ENCODE data around the gene NACC1. TPM values are rescaled to one million over a fixed set of nuclear protein-coding genes. Genes with fewer than 3 reads are reported as not detected.

Gene NACC1
- 63.0 to 76.4 TPM (median 74.5 TPM) in 3 replicates for total RNA-seq

DNA sequence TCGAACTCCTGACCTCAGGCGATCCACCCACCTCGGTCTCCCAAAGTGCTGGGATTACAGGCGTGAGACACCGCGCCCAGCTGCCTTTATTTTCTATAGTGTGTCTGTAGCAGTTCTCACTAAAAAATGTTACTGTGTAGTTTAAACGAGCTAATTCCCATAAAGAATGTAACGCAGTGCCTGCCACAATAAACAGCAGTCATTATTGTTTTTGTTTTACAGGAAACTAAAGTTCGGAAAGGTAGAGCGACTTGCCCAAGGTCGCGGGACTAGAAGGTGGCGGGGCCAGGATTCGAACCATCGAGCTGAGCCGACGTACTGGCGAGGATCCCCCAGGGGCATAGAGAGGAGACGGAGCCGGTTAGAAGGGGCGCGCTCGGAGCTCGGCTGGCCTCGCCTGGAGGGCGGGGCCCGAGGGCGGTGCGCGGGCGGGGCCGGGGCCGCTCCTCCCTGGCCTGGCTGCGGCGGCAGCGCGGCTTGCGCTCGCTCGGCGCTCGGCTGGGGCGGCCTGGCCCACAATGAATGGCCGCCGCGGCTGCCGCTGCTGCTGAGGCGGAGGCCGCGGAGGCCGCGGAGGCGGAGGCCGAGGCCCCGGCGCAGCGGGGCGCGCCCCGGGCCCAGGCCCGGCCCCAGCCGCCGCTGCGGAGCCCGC, at the start of gene NACC1:
Gene NACC1, plus strand, starts transcription at position 493 of the 652 bp plus-strand sequence. CDS start 16,944 bp downstream, outside the sequence.
- no peaks in the 10 kb centered on the region for H3K27me3 Mint-ChIP-seq (ENCODE audit: low read depth)
- no peaks in the 10 kb centered on the region for H3K9me3 Mint-ChIP-seq
- peak; percentile 86 to 89 for DNase-seq (ENCODE audit: low spot score in 2 of 2, unreplicated experiment in 2 of 2)
- H3K4me3 Mint-ChIP-seq = peak within 1 kb of the TSS; percentile 95
- H3K27ac Mint-ChIP-seq = peak within 1 kb of the TSS; percentile 97
- H3K36me3 Mint-ChIP-seq = peaks cover 4% of the 10 kb centered on the region
- TF ChIP-seq, protein P1, sequence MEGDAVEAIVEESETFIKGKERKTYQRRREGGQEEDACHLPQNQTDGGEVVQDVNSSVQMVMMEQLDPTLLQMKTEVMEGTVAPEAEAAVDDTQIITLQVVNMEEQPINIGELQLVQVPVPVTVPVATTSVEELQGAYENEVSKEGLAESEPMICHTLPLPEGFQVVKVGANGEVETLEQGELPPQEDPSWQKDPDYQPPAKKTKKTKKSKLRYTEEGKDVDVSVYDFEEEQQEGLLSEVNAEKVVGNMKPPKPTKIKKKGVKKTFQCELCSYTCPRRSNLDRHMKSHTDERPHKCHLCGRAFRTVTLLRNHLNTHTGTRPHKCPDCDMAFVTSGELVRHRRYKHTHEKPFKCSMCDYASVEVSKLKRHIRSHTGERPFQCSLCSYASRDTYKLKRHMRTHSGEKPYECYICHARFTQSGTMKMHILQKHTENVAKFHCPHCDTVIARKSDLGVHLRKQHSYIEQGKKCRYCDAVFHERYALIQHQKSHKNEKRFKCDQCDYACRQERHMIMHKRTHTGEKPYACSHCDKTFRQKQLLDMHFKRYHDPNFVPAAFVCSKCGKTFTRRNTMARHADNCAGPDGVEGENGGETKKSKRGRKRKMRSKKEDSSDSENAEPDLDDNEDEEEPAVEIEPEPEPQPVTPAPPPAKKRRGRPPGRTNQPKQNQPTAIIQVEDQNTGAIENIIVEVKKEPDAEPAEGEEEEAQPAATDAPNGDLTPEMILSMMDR (IDR thresholded peaks at IDR 0.05; ENCODE audit: unreplicated experiment) = no peak
- peaks cover 42% of the 10 kb centered on the region for H3K4me1 Mint-ChIP-seq

DNA sequence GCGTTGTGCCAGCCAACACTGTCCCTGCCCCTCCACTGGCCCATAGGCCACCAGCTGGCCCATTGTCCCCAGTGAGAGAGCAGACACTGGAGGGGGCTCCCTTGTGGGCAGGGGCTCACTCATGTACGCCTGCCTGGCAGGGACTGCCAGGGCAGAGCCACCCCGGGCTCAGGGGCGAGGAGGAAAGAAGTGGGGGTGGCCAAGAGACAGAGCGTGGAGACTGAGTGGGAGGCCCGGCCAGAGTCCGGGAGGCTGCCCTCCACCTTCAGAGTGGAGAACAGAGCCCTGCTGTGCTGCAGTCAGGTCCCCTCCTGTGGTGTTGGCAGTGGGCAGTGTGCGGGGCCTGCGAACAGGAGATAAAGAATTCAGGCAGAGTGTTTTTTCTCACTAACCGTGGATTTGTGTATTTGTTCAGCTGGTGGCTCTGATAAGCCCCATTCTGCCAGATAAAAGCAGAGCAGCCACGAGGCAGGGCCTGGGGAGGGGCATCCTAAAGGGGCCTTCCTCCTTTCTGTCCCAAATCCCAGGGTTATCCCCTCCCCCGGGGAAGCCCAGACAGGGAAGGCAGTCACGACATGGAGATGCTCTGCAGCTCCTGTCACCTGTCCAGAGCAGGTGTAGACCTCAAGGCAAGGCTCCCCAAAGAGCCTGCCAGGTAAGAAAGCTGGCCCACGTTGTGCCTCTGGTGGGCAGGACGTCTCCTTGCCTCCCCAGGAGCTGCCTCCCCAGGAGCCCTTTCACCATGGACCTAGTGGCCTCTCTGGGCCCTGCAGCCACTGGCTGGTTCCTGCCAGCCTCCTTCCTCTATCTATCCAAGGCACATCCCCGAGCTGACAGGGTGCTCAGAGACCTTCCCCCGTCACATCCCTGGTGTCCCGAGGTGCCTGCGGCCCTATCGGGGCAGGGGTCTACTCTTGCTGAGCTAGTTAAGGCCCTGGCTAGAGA, 48.4 kb upstream of the NACC1 start:
- no peak for DNase-seq (ENCODE audit: low spot score in 2 of 2, unreplicated experiment in 2 of 2)
- peak overlapping the region; percentile 47 for H3K27ac Mint-ChIP-seq
- H3K4me1 Mint-ChIP-seq = peaks cover 30% of the 10 kb centered on the region
- H3K27me3 Mint-ChIP-seq (ENCODE audit: low read depth) = peaks cover 67% of the 10 kb centered on the region
- H3K9me3 Mint-ChIP-seq = no peaks in the 10 kb centered on the region
- no peak overlapping the region for H3K4me3 Mint-ChIP-seq
- peaks cover 5% of the 10 kb centered on the region for H3K36me3 Mint-ChIP-seq
- TF ChIP-seq, protein P1 (IDR thresholded peaks at IDR 0.05; ENCODE audit: unreplicated experiment) = no peak

DNA sequence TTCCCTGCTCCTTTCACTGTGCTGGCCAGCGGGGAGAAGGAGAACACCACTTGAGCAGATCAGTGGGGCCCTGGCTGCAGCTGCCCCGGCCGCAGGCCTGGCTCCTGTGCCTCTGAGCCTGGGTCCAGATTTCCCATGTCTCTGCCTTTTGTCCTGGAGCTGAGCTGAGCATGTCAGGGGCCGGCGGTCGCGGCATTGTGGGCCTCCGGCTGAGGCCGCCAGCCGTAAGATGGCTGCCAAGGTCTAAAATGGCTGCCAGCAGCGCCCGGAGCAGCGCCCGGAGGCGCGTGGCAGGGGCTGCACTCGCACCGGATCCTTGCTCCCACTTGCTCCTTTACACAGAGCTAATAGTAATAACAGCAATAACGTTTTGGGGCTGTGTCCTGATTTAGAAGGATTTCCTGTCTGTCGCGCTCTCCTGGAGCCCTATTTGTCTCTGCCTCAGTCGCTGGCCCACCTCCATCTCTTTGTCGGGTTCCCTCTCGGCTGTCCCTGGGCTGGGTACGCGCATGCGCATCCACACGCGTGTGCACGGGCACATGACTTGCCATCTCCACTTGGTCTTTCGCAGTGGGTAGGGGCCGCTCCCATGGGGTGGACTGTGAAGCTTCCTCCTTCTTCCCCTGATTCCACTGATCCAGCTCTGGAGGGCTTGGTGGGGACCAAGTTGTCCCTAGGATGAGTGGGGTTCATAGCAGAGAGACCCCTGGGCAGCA, 47.5 kb upstream of the NACC1 start:
- no peak overlapping the region for H3K27ac Mint-ChIP-seq
- H3K36me3 Mint-ChIP-seq = peaks cover 10% of the 10 kb centered on the region
- peaks cover 30% of the 10 kb centered on the region for H3K4me1 Mint-ChIP-seq
- no peak for DNase-seq (ENCODE audit: low spot score in 2 of 2, unreplicated experiment in 2 of 2)
- TF ChIP-seq, protein P1 (IDR thresholded peaks at IDR 0.05; ENCODE audit: unreplicated experiment) = no peak
- no peaks in the 10 kb centered on the region for H3K9me3 Mint-ChIP-seq
- H3K27me3 Mint-ChIP-seq (ENCODE audit: low read depth) = peaks cover 64% of the 10 kb centered on the region
- no peak overlapping the region for H3K4me3 Mint-ChIP-seq

DNA sequence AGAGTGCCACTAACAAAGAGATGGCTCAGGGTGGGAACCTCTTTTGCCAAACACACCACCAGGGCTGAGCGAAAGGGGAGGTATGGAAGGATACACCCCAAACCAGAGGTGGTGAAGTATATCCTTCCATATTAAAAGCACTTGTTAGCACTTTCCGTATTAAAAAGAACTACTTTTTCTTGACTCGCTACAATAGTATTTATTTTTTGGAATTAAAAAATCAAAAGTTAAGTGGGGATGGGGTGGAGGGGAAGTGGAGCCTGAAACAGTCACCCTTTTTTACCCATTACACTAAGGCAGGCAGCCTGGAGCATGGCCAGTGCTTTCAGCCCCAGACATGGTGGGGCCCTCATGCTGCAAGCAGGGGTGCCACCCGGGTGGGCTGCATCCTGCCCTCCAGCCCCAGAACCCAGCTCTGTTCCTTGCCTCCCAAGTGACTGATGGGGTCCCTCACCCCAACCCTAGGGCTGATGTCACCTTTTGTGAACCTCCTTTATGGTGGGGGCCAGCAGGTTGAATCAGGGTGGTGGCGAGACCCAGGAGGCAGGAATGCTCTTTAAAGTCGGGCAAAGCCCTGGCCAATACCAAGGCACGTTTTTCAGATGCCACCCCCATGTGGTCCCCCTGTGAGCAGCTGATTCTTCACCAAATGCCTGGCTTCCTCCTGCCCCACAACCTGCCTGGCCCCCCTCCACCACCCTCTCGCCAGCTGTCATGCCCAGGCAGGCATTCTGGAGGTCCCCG, 46.4 kb upstream of the NACC1 start:
- DNase-seq (ENCODE audit: low spot score in 2 of 2, unreplicated experiment in 2 of 2) = no peak
- H3K27ac Mint-ChIP-seq = no peak overlapping the region
- TF ChIP-seq, protein P1 (IDR thresholded peaks at IDR 0.05; ENCODE audit: unreplicated experiment) = no peak
- H3K9me3 Mint-ChIP-seq = no peaks in the 10 kb centered on the region
- peaks cover 58% of the 10 kb centered on the region for H3K27me3 Mint-ChIP-seq (ENCODE audit: low read depth)
- H3K4me1 Mint-ChIP-seq = peaks cover 33% of the 10 kb centered on the region
- no peak overlapping the region for H3K4me3 Mint-ChIP-seq
- peaks cover 10% of the 10 kb centered on the region for H3K36me3 Mint-ChIP-seq
